ENCODE results near the gene RGS10. TPM values are rescaled to one million over a fixed set of nuclear protein-coding genes. Genes with fewer than 3 reads are reported as not detected.

The RGS10 gene
- total and polyA plus RNA-seq, 10 of the 15 experiments (the other 5 are each of a cell fraction or from before 2014, with no cell fraction given): 72.8 to 193 (median 127) TPM

DNA sequence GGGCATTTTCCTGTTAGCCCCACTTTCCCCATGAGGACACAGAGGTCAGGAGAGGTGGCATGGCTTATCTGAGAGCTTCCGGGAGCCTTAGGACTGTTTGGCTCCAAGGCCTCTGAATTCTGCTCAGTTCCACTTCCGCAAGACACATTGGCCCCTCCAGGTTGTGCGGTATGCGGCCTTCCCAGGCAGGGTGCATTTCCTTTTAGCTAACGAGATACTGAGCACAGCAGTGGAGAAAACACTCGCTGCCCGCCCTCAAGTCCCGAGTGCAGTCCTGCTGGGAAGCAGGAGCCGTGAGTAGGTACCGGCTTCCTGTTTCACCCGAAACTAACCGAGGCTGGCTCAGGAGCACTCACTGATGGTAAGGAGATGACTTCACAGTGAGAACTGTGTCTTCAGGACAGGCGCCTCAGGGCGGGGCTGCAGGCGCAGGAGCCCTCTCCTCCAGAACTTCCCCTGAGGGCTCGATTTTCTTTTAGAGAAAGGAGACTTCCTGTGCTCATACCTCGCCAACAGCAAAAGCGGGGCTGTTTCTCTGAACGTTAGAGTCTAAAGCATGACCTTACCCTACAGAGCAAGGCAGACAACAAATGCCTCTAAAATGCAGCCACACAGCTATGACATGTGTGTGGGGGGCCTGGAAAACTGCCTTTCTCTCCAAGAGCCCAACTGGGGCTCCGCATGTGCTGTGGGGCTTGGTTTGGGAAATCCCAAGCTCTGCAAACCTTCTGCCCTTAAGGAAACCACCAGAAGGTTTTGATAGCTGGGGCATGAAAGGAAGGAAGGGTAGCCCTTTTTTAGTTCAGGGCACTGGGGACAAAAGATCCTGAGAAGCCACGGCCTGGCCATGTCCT lies 25.9 kb downstream of the RGS10 start:
- SMC1A ChIA-PET (ENCODE audit: uncharacterized antibody, unreplicated experiment): interaction anchor here (1.0 to 7.5 kb wide), 11 partner anchors 9 to 310 kb away, joined by 3 to 62 read pairs (median 8); partner anchors contain the start of gene RGS10
- POLR2A ChIA-PET: interaction anchor here (1.0 to 2.9 kb wide), 7 partner anchors 15 to 207 kb away, joined by 4 to 24 read pairs (median 7); partner anchors contain the start of genes RGS10 and TIAL1
- H3K36me3 ChIP-seq (ENCODE audit: control insufficient read depth in 2 of 2, insufficient read depth in 2 of 2, low read length in 1 of 2): peaks cover 7 to 18% of the 10 kb centered on the region in 2 experiments; a peak in 3 of 4 replicates
- BruUV-seq (replicated peaks): no TSS peak
- FAIRE-seq (peak; percentile 92), DNase-seq (ENCODE audit: low read depth, low spot score) (peak; percentile 69), ATAC-seq (peak; percentile 87)
- H3K4me1 ChIP-seq (ENCODE audit: control insufficient read depth, insufficient read depth, low read length): peaks cover 43% of the 10 kb centered on the region
- H3K27me3 ChIP-seq (replicated peaks in 1 of 2; ENCODE audit: control insufficient read depth in 2 of 2, insufficient read depth in 2 of 2, low read length in 1 of 2): no peaks in the 10 kb centered on the region
- peak overlapping the region; percentile 90 for H3K9ac ChIP-seq (ENCODE audit: control insufficient read depth, insufficient read depth, low read length)
- peak overlapping the region; percentile 72 for H3K4me2 ChIP-seq (ENCODE audit: control insufficient read depth, insufficient read depth)
- H3K27ac ChIP-seq (ENCODE audit: control insufficient read depth, insufficient read depth): peak overlapping the region; percentile 100
- peak overlapping the region; percentile 70 for H2AFZ ChIP-seq (ENCODE audit: control insufficient read depth, low read depth, low read length)
- no peaks in the 10 kb centered on the region for H3K9me3 ChIP-seq (replicated peaks; ENCODE audit: control insufficient read depth, insufficient read depth, low read length)
- in situ Hi-C loops (cut with MboI): no loop called here
- H3K79me2 ChIP-seq (ENCODE audit: control insufficient read depth, insufficient read depth, low read length): peaks cover 3% of the 10 kb centered on the region
- peak overlapping the region; percentile 39; the same call in 1 of the 2 replicates for H3K4me3 ChIP-seq
- intact Hi-C loops (cut with micrococcal nuclease; ENCODE audit: unreplicated experiment): loop anchor here (1.0 kb wide), 1 partner anchor 25 kb away; no protein-coding TSS in a partner anchor
- RAD21 ChIA-PET (ENCODE audit: unreplicated experiment): interaction anchor here (0.6 to 4.7 kb wide), 12 partner anchors 9 to 317 kb away, joined by 3 to 55 read pairs (median 4); partner anchors contain the start of genes RGS10 and TIAL1
- no peaks in the 10 kb centered on the region for H4K20me1 ChIP-seq (ENCODE audit: control insufficient read depth, insufficient read depth)
- WGBS (ENCODE audit: insufficient coverage, insufficient replicate concordance, low lambda C conversion rate, missing lambda C conversion rate): 3% methylated on average over 21 of the region's 21 CpGs
- CTCF ChIA-PET: interaction anchor here (1.3 to 4.7 kb wide), 4 partner anchors 15 to 29 kb away, joined by 3 to 45 read pairs (median 23); partner anchors contain the start of gene RGS10
- TF ChIP-seq, protein P1, sequence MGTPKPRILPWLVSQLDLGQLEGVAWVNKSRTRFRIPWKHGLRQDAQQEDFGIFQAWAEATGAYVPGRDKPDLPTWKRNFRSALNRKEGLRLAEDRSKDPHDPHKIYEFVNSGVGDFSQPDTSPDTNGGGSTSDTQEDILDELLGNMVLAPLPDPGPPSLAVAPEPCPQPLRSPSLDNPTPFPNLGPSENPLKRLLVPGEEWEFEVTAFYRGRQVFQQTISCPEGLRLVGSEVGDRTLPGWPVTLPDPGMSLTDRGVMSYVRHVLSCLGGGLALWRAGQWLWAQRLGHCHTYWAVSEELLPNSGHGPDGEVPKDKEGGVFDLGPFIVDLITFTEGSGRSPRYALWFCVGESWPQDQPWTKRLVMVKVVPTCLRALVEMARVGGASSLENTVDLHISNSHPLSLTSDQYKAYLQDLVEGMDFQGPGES (IDR thresholded peaks at IDR 0.05): no peak
- no peak for TF ChIP-seq NRF1 (conservative IDR thresholded peaks at IDR 0.05; ENCODE audit: low read depth, low read length)
- 0 out of 3 replicates have a peak, but pooled peaks have one; percentile 24 for TF ChIP-seq POU2F2 (IDR thresholded peaks at IDR 0.05; ENCODE audit: borderline replicate concordance, low read depth, low read length)
- TF ChIP-seq, protein P2, sequence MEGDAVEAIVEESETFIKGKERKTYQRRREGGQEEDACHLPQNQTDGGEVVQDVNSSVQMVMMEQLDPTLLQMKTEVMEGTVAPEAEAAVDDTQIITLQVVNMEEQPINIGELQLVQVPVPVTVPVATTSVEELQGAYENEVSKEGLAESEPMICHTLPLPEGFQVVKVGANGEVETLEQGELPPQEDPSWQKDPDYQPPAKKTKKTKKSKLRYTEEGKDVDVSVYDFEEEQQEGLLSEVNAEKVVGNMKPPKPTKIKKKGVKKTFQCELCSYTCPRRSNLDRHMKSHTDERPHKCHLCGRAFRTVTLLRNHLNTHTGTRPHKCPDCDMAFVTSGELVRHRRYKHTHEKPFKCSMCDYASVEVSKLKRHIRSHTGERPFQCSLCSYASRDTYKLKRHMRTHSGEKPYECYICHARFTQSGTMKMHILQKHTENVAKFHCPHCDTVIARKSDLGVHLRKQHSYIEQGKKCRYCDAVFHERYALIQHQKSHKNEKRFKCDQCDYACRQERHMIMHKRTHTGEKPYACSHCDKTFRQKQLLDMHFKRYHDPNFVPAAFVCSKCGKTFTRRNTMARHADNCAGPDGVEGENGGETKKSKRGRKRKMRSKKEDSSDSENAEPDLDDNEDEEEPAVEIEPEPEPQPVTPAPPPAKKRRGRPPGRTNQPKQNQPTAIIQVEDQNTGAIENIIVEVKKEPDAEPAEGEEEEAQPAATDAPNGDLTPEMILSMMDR (IDR thresholded peaks at IDR 0.05 in 2 of 3, conservative IDR thresholded peaks at IDR 0.05 in 1 of 3; ENCODE audit: control insufficient read depth in 2 of 3, extremely low read depth in 1 of 3, insufficient read depth in 1 of 3, low read depth in 3 of 3, low read length in 3 of 3): 0 out of 6 replicates have a peak, but pooled peaks of 1 of the 3 experiments have one; percentile 4
- TF ChIP-seq CHD1 (IDR thresholded peaks at IDR 0.05; ENCODE audit: low read depth, low read length): no peak
- TF ChIP-seq MEF2B (IDR thresholded peaks at IDR 0.05; ENCODE audit: partially characterized antibody, poor library complexity, severe bottlenecking): no peak
- TF ChIP-seq, protein P3, sequence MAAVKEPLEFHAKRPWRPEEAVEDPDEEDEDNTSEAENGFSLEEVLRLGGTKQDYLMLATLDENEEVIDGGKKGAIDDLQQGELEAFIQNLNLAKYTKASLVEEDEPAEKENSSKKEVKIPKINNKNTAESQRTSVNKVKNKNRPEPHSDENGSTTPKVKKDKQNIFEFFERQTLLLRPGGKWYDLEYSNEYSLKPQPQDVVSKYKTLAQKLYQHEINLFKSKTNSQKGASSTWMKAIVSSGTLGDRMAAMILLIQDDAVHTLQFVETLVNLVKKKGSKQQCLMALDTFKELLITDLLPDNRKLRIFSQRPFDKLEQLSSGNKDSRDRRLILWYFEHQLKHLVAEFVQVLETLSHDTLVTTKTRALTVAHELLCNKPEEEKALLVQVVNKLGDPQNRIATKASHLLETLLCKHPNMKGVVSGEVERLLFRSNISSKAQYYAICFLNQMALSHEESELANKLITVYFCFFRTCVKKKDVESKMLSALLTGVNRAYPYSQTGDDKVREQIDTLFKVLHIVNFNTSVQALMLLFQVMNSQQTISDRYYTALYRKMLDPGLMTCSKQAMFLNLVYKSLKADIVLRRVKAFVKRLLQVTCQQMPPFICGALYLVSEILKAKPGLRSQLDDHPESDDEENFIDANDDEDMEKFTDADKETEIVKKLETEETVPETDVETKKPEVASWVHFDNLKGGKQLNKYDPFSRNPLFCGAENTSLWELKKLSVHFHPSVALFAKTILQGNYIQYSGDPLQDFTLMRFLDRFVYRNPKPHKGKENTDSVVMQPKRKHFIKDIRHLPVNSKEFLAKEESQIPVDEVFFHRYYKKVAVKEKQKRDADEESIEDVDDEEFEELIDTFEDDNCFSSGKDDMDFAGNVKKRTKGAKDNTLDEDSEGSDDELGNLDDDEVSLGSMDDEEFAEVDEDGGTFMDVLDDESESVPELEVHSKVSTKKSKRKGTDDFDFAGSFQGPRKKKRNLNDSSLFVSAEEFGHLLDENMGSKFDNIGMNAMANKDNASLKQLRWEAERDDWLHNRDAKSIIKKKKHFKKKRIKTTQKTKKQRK (IDR thresholded peaks at IDR 0.05; ENCODE audit: low read depth, low read length): no peak
- no peak for TF ChIP-seq MTA3 (IDR thresholded peaks at IDR 0.05; ENCODE audit: borderline replicate concordance, low read length)
- no peak for TF ChIP-seq KDM1A (IDR thresholded peaks at IDR 0.05; ENCODE audit: borderline replicate concordance)
- TF ChIP-seq, protein P4, sequence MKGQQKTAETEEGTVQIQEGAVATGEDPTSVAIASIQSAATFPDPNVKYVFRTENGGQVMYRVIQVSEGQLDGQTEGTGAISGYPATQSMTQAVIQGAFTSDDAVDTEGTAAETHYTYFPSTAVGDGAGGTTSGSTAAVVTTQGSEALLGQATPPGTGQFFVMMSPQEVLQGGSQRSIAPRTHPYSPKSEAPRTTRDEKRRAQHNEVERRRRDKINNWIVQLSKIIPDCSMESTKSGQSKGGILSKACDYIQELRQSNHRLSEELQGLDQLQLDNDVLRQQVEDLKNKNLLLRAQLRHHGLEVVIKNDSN (IDR thresholded peaks at IDR 0.05; ENCODE audit: borderline replicate concordance, extremely low read length, insufficient read depth, low read depth, low read length): no peak
- TF ChIP-seq SREBF1 (IDR thresholded peaks at IDR 0.05; ENCODE audit: low read length): no peak
